HL-60 (cell line): ENCODE data around the gene TRERF1.

Experiments used
- DNase-seq, 2 experiments: peaks; one replicate each; pipeline ENCODE4 v3.0.0-alpha.2; 2010 to 2020; ENCODE audit warnings: low read depth in 1 of 2, low spot score in 1 of 2
- H3K27ac ChIP-seq: fragments of 250-450 bp; sonication (Bioruptor Pico); replicated peaks from 2 replicates; pipeline ENCODE4 v1.5.1; 2020; ENCODE audit warnings: mild to moderate bottlenecking, moderate library complexity
- H3K27me3 ChIP-seq: fragments of 250-450 bp; sonication (Bioruptor Pico); 2 replicates; pipeline ENCODE4 v1.5.1; 2021; ENCODE audit warnings: mild to moderate bottlenecking, moderate library complexity; ENCODE audit not compliant: insufficient read depth, poor library complexity, severe bottlenecking
- H3K4me3 ChIP-seq: replicated peaks from 2 replicates; pipeline ENCODE4 v1.5.1; 2011; ENCODE audit warnings: mild to moderate bottlenecking, control low read depth, low read length; ENCODE audit not compliant: insufficient read depth
- GABPA ChIP-seq: IDR thresholded peaks from 2 replicates; pipeline ENCODE4 v1.6.1; 2012; ENCODE audit warnings: low read depth
- POLR2AphosphoS5 ChIP-seq: IDR thresholded peaks from 2 replicates; pipeline ENCODE4 v1.6.1; 2012; ENCODE audit warnings: low read depth
- SPI1 ChIP-seq: IDR thresholded peaks from 2 replicates; pipeline ENCODE4 v1.6.1; 2012; ENCODE audit warnings: low read depth, mild to moderate bottlenecking, borderline replicate concordance
- TF ChIP-seq, protein P1 (sequence below): IDR thresholded peaks from one replicate; pipeline ENCODE4 v1.5.1; 2011; ENCODE audit warnings: low read length, control low read depth, inconsistent platforms; ENCODE audit not compliant: insufficient read depth
- TF ChIP-seq, protein P2 (sequence below): IDR thresholded peaks from 2 replicates; pipeline ENCODE4 v1.6.1; 2012; ENCODE audit warnings: low read depth; ENCODE audit not compliant: insufficient replicate concordance

The TRERF1 gene

DNA sequence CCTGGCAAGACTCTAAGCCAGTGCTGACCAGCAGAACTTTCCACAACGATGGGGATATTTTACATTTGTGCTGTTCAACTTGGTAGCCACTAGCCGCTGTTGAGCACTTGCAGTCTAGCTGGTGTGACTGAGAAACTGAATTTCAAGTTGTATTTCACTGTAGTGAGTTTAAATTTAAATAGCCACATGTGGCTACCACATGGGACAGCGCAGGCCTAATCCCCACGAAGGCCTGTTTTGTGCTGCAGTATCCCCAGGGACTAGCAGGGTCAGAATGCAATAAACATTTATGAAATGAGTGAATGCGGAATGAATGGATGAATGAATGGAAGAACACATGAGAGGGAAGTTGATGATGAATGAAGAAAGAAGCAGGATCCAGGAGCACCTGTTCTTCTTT is 115.8 kb downstream of the TRERF1 start:
- no peak for DNase-seq
- TF ChIP-seq GABPA (no peak), SPI1 (no peak), POLR2AphosphoS5 (no peak)
- TF ChIP-seq, protein P1, sequence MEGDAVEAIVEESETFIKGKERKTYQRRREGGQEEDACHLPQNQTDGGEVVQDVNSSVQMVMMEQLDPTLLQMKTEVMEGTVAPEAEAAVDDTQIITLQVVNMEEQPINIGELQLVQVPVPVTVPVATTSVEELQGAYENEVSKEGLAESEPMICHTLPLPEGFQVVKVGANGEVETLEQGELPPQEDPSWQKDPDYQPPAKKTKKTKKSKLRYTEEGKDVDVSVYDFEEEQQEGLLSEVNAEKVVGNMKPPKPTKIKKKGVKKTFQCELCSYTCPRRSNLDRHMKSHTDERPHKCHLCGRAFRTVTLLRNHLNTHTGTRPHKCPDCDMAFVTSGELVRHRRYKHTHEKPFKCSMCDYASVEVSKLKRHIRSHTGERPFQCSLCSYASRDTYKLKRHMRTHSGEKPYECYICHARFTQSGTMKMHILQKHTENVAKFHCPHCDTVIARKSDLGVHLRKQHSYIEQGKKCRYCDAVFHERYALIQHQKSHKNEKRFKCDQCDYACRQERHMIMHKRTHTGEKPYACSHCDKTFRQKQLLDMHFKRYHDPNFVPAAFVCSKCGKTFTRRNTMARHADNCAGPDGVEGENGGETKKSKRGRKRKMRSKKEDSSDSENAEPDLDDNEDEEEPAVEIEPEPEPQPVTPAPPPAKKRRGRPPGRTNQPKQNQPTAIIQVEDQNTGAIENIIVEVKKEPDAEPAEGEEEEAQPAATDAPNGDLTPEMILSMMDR = no peak
- TF ChIP-seq, protein P2, sequence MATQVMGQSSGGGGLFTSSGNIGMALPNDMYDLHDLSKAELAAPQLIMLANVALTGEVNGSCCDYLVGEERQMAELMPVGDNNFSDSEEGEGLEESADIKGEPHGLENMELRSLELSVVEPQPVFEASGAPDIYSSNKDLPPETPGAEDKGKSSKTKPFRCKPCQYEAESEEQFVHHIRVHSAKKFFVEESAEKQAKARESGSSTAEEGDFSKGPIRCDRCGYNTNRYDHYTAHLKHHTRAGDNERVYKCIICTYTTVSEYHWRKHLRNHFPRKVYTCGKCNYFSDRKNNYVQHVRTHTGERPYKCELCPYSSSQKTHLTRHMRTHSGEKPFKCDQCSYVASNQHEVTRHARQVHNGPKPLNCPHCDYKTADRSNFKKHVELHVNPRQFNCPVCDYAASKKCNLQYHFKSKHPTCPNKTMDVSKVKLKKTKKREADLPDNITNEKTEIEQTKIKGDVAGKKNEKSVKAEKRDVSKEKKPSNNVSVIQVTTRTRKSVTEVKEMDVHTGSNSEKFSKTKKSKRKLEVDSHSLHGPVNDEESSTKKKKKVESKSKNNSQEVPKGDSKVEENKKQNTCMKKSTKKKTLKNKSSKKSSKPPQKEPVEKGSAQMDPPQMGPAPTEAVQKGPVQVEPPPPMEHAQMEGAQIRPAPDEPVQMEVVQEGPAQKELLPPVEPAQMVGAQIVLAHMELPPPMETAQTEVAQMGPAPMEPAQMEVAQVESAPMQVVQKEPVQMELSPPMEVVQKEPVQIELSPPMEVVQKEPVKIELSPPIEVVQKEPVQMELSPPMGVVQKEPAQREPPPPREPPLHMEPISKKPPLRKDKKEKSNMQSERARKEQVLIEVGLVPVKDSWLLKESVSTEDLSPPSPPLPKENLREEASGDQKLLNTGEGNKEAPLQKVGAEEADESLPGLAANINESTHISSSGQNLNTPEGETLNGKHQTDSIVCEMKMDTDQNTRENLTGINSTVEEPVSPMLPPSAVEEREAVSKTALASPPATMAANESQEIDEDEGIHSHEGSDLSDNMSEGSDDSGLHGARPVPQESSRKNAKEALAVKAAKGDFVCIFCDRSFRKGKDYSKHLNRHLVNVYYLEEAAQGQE = no peak
- no peak overlapping the region for H3K4me3 ChIP-seq
- peak overlapping the region; percentile 100 for H3K27ac ChIP-seq
- no peaks in the 10 kb centered on the region for H3K27me3 ChIP-seq

- Histone ChIP-seq H3K27me3 (no peaks in the 10 kb centered on the region), H3K27ac (peak overlapping the region; percentile 100), H3K4me3 (no peak overlapping the region)
- no peak for TF ChIP-seq POLR2AphosphoS5
- TF ChIP-seq, protein P1 = no peak
- TF ChIP-seq, protein P2 = no peak
- peak; percentile 45; the same call in 1 of the 2 replicates for TF ChIP-seq SPI1
- TF ChIP-seq GABPA = no peak
- peak in 1 of 2 experiments; percentile 20 for DNase-seq
Observed at GRCh38 chr6:42334870-42335269, 116.9 kb downstream of the TRERF1 start.

DNA sequence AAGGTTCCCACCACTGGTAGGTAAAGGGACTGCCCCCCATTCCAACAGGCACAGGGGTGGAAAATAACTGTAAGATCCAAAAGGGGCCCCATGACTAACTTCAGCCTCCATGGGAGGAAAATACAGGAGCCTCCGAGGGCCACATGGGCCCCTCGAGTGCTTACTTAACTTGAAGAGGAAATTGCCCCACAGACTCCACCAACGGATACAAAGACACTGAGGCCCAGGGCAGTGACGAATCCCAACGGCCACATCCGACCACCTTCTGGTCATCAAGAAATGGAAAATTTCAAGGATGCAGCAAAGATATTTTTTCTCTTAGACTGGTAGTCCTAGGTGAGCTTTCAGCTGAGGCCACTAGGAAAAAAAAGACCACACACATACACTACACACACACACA is 118.1 kb downstream of the TRERF1 start:
- H3K4me3 ChIP-seq = 0 out of 2 replicates have a peak overlapping the region, but pooled peaks have one; percentile 2
- H3K27me3 ChIP-seq = no peaks in the 10 kb centered on the region
- peak; percentile 97 for DNase-seq
- TF ChIP-seq SPI1 (no peak; the same call in 1 of the 2 replicates), GABPA (peak; percentile 55), POLR2AphosphoS5 (peak; percentile 93)
- TF ChIP-seq, protein P2 = peak; percentile 49
- H3K27ac ChIP-seq = peak overlapping the region; percentile 100

DNA sequence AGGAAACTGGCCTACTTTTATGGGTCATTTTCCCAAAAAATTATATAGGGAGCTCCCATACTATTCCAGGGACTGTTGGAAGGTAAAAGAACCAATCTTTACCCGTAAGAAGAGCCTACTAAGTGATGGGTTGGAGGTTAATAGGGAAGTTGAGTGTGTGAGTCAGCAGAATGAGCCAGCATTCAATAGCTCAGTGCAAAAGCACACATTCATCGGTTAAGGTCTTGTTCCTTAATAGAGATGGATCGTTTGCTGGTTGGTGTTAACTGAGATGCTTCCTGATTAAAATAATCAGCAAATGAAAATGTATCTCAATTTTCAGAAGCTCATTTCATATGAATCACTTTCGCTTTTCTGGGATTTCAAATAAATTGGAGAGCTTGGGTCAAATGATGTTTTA is 118.8 kb downstream of the TRERF1 start:
- Histone ChIP-seq H3K4me3 (no peak overlapping the region), H3K27me3 (no peaks in the 10 kb centered on the region), H3K27ac (peak overlapping the region; percentile 100)
- DNase-seq = peak; percentile 83 to 85
- TF ChIP-seq POLR2AphosphoS5 (no peak), GABPA (no peak), SPI1 (peak; percentile 11; the same call in 1 of the 2 replicates)
- TF ChIP-seq, protein P2 = no peak
- TF ChIP-seq, protein P1 = no peak
